Keratinocyte (primary cell): ENCODE measurements around the gene SEC61A1.

Experiments used
- CTCF ChIP-seq, 3 experiments: IDR thresholded peaks in 1 of 3; conservative IDR thresholded peaks in 1 of 3; optimal IDR thresholded peaks in 1 of 3; 2 replicates in 2 of 3; 3 replicates in 1 of 3; pipeline versions ENCODE3 to v1.5.1; 2011; ENCODE audit warnings: low read length in 3 of 3, mild to moderate bottlenecking in 3 of 3, moderate library complexity in 2 of 3, control low read depth in 1 of 3, inconsistent platforms in 1 of 3; ENCODE audit not compliant: insufficient read depth in 2 of 3; ENCODE audit errors: extremely low read depth in 1 of 3
- EZH2 ChIP-seq: IDR thresholded peaks from one replicate; pipeline ENCODE4 v1.6.1; 2012; ENCODE audit warnings: inconsistent platforms, mild to moderate bottlenecking, low read length, moderate library complexity

GRCh38 chr3:128075522-128076482 is 23.6 kb downstream of the SEC61A1 start:
- peak; percentile 79 to 93 (median 89) for TF ChIP-seq CTCF (optimal IDR thresholded peaks at IDR 0.05 in 1 of 3, IDR thresholded peaks at IDR 0.05 in 1 of 3, conservative IDR thresholded peaks at IDR 0.05 in 1 of 3; ENCODE audit: extremely low read depth in 1 of 3, insufficient read depth in 2 of 3, low read length in 3 of 3)
- TF ChIP-seq EZH2 = no peak
